A172 (cell line): ENCODE measurements around the gene HOXB3. TPM values are rescaled to one million over a fixed set of nuclear protein-coding genes. Genes with fewer than 3 reads are reported as not detected.

Experiments used
- DNase-seq: peaks from one replicate; pipeline ENCODE4 v3.0.0-alpha.2; 2015; ENCODE audit warnings: low spot score
- total RNA-seq: library from RNA; depleted of rRNA; stranded (reverse); fragments of >200 nt; shearing (Covaris generic); gene quantifications from 2 replicates; pipeline ENCODE4 v1.2.3, GENCODE V29; 2014

Gene HOXB3
- total RNA-seq, 1 experiment from 2014 or later = 20.1 TPM

GRCh38 chr17:48556576-48557401 lies 33.3 kb downstream of the HOXB3 start:
- DNase-seq = no peak

- no peak for DNase-seq
These were observed 33.8 kb downstream of the HOXB3 start for GRCh38 chr17:48556229-48556575.

- peak; percentile 95 for DNase-seq
These were observed 34.5 kb downstream of the HOXB3 start for GRCh38 chr17:48555258-48556228.

- no peak for DNase-seq
These were observed 35.4 kb downstream of the HOXB3 start for GRCh38 chr17:48554412-48555257.

GRCh38 chr17:48553826-48554225 lies 36.2 kb downstream of the HOXB3 start:
- no peak for DNase-seq

- DNase-seq = no peak
These were observed 36.9 kb downstream of the HOXB3 start for GRCh38 chr17:48553190-48553547.

GRCh38 chr17:48552466-48553189 lies 37.4 kb downstream of the HOXB3 start:
- no peak for DNase-seq

GRCh38 chr17:48551596-48552465 lies 38.2 kb downstream of the HOXB3 start:
- DNase-seq = no peak

- DNase-seq = no peak
These were observed 38.9 kb downstream of the HOXB3 start for GRCh38 chr17:48551214-48551555.

GRCh38 chr17:48550502-48551213 lies 39.4 kb downstream of the HOXB3 start:
- no peak for DNase-seq

- DNase-seq = no peak
These were observed 40.0 kb downstream of the HOXB3 start for GRCh38 chr17:48549914-48550501.

GRCh38 chr17:48549281-48549630 lies 40.8 kb downstream of the HOXB3 start:
- no peak for DNase-seq

- no peak for DNase-seq
These were observed 41.3 kb downstream of the HOXB3 start for GRCh38 chr17:48548523-48549280.

- no peak for DNase-seq
These were observed 42.1 kb downstream of the HOXB3 start for GRCh38 chr17:48547808-48548522.

- DNase-seq = no peak
These were observed 42.9 kb downstream of the HOXB3 start for GRCh38 chr17:48546924-48547807.

- no peak for DNase-seq
These were observed 43.7 kb downstream of the HOXB3 start for GRCh38 chr17:48546137-48546923.
